PC-9 (cell line): ENCODE results near the gene BLM. TPM values are rescaled to one million over a fixed set of nuclear protein-coding genes. Genes with fewer than 3 reads are reported as not detected.

Experiments used
- BruUV-seq: library from RNA; stranded (reverse); fragments of 400-500 nt; replicated peaks from 2 replicates; lab custom pipeline; 2021; lab: Mats Ljungman, UMichigan
- CTCF ChIA-PET: fragments of 300-600 bp; sonication (Branson Sonifier 250); formaldehyde crosslinking; loops from one replicate; lab custom pipeline; 2022; ENCODE audit warnings: antibody characterized with exemption; lab: Charles Lee
- POLR2A ChIA-PET: fragments of 300-600 bp; sonication (Branson Sonifier 250); formaldehyde crosslinking; loops from one replicate; lab custom pipeline; 2022; ENCODE audit warnings: antibody characterized with exemption; ENCODE audit not compliant: unreplicated experiment; lab: Charles Lee
- DNase-seq, 2 experiments: peaks; one replicate each; pipeline versions ENCODE4 v3.0.0 to v3.0.0-alpha.2; 2015 to 2022; ENCODE audit warnings: mixed read lengths in 1 of 2
- H2AFZ ChIP-seq: fragments of 200-600 bp; sonication (generic); 2 replicates; pipeline ENCODE4 v1.8.1; 2017; ENCODE audit warnings: antibody characterized with exemption
- H3F3A ChIP-seq: fragments of 200-600 bp; sonication (generic); 2 replicates; pipeline ENCODE4 v1.8.1; 2017; ENCODE audit warnings: antibody characterized with exemption, mild to moderate bottlenecking, low read depth; ENCODE audit not compliant: insufficient read depth
- H3K27ac ChIP-seq: fragments of 200-600 bp; sonication (generic); 2 replicates; pipeline ENCODE4 v1.6.1; 2016; ENCODE audit warnings: mixed run types
- H3K27me3 ChIP-seq: fragments of 200-600 bp; sonication (generic); 2 replicates; pipeline ENCODE4 v1.6.1; 2016; ENCODE audit warnings: low read depth, mixed run types; ENCODE audit not compliant: insufficient read depth
- H3K36me3 ChIP-seq: fragments of 200-600 bp; sonication (generic); 2 replicates; pipeline ENCODE4 v1.6.1; 2016; ENCODE audit warnings: low read depth, mixed run types
- H3K4me1 ChIP-seq: fragments of 200-600 bp; sonication (generic); replicated peaks from 2 replicates; pipeline ENCODE4 v1.6.1; 2016; ENCODE audit warnings: mixed run types; ENCODE audit not compliant: insufficient read depth
- H3K4me2 ChIP-seq: fragments of 200-600 bp; sonication (generic); 2 replicates; pipeline ENCODE4 v1.6.1; 2017; ENCODE audit warnings: mixed run types
- H3K4me3 ChIP-seq: fragments of 200-600 bp; sonication (generic); 2 replicates; pipeline ENCODE4 v1.6.1; 2016; ENCODE audit warnings: mixed run types
- H3K79me2 ChIP-seq: fragments of 200-600 bp; sonication (generic); 2 replicates; pipeline ENCODE4 v1.6.1; 2017; ENCODE audit warnings: low read depth, mixed run types
- H3K9me2 ChIP-seq: fragments of 200-600 bp; sonication (generic); 2 replicates; pipeline ENCODE4 v1.8.1; 2017; ENCODE audit warnings: mild to moderate bottlenecking; ENCODE audit not compliant: insufficient read depth
- H3K9me3 ChIP-seq: fragments of 200-600 bp; sonication (generic); 2 replicates; pipeline ENCODE4 v1.8.1; 2016; ENCODE audit warnings: low read depth; ENCODE audit not compliant: insufficient read depth
- H4K20me1 ChIP-seq: fragments of 200-600 bp; sonication (generic); 2 replicates; pipeline ENCODE4 v1.8.1; 2017; ENCODE audit not compliant: insufficient read depth
- CTCF ChIP-seq: fragments of 200-600 bp; sonication (generic); conservative IDR thresholded peaks from 2 replicates; pipeline ENCODE4 v1.6.1; 2017; ENCODE audit warnings: mixed run types, antibody characterized with exemption, mild to moderate bottlenecking, moderate library complexity
- EZH2 ChIP-seq: fragments of 200-600 bp; sonication (generic); IDR thresholded peaks from 2 replicates; pipeline ENCODE4 v1.8.0; 2017; ENCODE audit warnings: antibody characterized with exemption, low read depth
- intact Hi-C: fragments of 100-400 bp; cut with micrococcal nuclease; formaldehyde crosslinking; loops from one replicate; pipeline ENCODE4 v1.10.0; 2022; ENCODE audit not compliant: unreplicated experiment
- total RNA-seq: library from RNA; stranded (reverse); gene quantifications from 2 replicates; pipeline ENCODE4 v1.2.3, GENCODE V29; 2021

The BLM gene
- total RNA-seq, 1 experiment from 2014 or later, result 19.1 TPM

GRCh38 chr15:90860450-90860849, 143.3 kb downstream of the BLM start:
- Histone ChIP-seq H3K4me2 (peak overlapping the region; percentile 62), H3K27me3 (no peaks in the 10 kb centered on the region), H3K4me1 (peaks cover 66% of the 10 kb centered on the region), H4K20me1 (no peaks in the 10 kb centered on the region), H3K36me3 (no peaks in the 10 kb centered on the region), H3K79me2 (no peaks in the 10 kb centered on the region), H3K4me3 (no peak overlapping the region), H3F3A (peaks cover 48% of the 10 kb centered on the region), H2AFZ (no peak overlapping the region; the same call in 1 of the 2 replicates), H3K9me2 (no peaks in the 10 kb centered on the region), H3K9me3 (no peaks in the 10 kb centered on the region), H3K27ac (peak overlapping the region; percentile 90)
- ChIA-PET CTCF (no interaction called here), POLR2A (no interaction called here)
- DNase-seq, result peak in 1 of 2 experiments; percentile 82
- BruUV-seq, result no TSS peak
- no peak for TF ChIP-seq EZH2
- TF ChIP-seq CTCF, result no peak
- intact Hi-C loops, result no loop called here

GRCh38 chr15:90860942-90861675, 144.0 kb downstream of the BLM start:
- Histone ChIP-seq H3K79me2 (no peaks in the 10 kb centered on the region), H3K4me2 (peak overlapping the region; percentile 62), H3K4me3 (no peak overlapping the region; the same call in 1 of the 2 replicates), H3K4me1 (peaks cover 66% of the 10 kb centered on the region), H3K36me3 (no peaks in the 10 kb centered on the region), H3K27ac (peak overlapping the region; percentile 90), H3K9me3 (no peaks in the 10 kb centered on the region), H2AFZ (no peak overlapping the region), H4K20me1 (no peaks in the 10 kb centered on the region), H3K9me2 (no peaks in the 10 kb centered on the region), H3K27me3 (no peaks in the 10 kb centered on the region), H3F3A (peaks cover 48% of the 10 kb centered on the region)
- DNase-seq, result peak in 1 of 2 experiments; percentile 94
- no peak for TF ChIP-seq CTCF
- ChIA-PET POLR2A (no interaction called here), CTCF (no interaction called here)
- no TSS peak for BruUV-seq
- intact Hi-C loops, result no loop called here

GRCh38 chr15:90862487-90862886, 145.3 kb downstream of the BLM start:
- Histone ChIP-seq H3K27ac (no peak overlapping the region), H3K4me3 (no peak overlapping the region)
- no TSS peak for BruUV-seq

More at GRCh38 chr15:90862487-90862886, 145.3 kb downstream of the BLM start:
- intact Hi-C loops, result no loop called here
- Histone ChIP-seq H3K9me2 (no peaks in the 10 kb centered on the region), H4K20me1 (no peaks in the 10 kb centered on the region), H2AFZ (no peak overlapping the region), H3K79me2 (no peaks in the 10 kb centered on the region), H3K36me3 (no peaks in the 10 kb centered on the region), H3K9me3 (no peaks in the 10 kb centered on the region), H3F3A (peaks cover 49% of the 10 kb centered on the region), H3K4me1 (peaks cover 68% of the 10 kb centered on the region), H3K27me3 (no peaks in the 10 kb centered on the region), H3K4me2 (0 out of 2 replicates have a peak overlapping the region, but pooled peaks have one; percentile 49)
- no peak for TF ChIP-seq EZH2
- no peak for TF ChIP-seq CTCF
- CTCF ChIA-PET, result no interaction called here
- no peak for DNase-seq
- POLR2A ChIA-PET, result no interaction called here
